NCI-H446 (cell line): ENCODE data around the gene ZNF215.
"Not testable (repeated sequence)": the region's sequence is repeated elsewhere in the genome, so short reads cannot be mapped to it uniquely, and the experiment has no call there.

Source experiments
- DNase-seq, 2 experiments: peaks; one replicate each; lab custom pipeline; 2025; lab: John Stamatoyannopoulos, UW

The ZNF215 gene

DNA sequence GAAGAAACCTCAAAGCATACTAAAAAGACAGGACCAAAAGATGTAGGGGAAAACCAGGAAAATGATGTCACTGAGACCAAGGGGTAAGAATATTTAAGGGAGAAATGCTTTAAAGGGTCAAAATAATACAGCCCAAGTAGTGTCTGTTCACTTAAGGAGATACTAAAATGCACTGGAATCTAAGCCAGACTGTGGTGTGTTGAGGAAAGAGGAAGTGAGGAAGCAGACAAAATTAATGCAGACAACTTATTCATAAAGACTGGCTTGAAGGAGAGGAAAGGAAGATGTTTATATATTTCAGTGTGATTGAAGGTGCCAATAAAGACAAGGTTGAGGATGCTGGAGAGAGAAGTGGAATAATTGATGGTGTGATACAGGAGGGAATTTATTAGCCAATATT, 15.7 kb downstream of the ZNF215 start:
- no peak for DNase-seq

DNA sequence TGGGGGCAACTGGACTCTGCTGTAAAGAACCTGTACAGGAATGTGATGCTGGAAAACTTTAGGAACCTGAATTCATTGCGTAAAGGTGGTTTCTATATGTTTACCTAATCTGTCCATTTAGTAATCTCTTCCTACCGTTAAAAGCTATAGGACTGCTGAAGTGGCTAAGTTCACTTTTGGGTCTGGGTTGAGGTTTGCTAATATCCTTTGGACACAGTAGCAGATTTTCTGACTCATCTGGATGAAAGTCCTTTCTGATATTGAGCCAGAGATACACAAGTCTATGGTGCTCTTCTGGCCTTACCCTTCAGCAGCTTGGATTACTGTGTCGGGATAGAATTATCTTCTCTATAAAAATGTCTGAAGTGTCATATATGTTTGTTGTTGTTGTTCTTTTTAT, 16.9 kb downstream of the ZNF215 start:
- no peak for DNase-seq

DNA sequence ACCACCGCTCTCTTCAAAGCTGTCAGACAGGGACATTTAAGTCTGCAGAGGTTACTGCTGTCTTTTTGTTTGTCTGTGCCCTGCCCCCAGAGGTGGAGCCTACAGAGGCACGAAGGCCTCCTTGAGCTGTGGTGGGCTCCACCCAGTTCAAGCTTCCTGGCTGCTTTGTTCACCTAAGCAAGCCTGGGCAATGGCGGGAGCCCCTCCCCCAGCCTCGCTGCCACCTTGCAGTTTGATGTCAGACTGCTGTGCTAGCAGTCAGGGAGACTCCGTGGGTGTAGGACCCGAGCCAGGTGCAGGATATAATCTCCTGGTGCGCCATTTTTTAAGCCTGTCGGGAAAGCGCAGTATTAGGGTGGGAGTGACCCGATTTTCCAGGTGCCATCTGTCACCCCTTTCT, 28.0 kb downstream of the ZNF215 start:
- DNase-seq, result not testable (repeated sequence)

DNA sequence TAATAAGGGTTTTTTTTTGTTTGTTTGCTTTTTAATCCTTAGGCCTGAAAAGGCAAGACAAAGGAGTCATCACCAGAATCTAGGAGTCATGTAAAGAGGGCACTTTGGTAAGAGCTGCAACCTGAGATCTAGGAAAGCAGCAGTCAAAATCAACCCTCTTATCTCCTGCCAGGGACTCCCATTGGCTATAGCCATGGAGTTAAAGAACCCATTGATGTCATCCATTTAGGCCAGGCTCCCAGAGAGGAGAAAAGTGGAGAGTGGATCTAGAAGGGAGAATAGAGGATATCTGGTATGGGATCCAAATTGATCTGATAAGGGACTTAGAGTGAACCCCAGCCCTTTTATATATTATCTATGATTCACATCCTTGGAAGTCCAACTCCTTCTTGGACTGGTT, 35.9 kb downstream of the ZNF215 start:
- DNase-seq, result no peak

DNA sequence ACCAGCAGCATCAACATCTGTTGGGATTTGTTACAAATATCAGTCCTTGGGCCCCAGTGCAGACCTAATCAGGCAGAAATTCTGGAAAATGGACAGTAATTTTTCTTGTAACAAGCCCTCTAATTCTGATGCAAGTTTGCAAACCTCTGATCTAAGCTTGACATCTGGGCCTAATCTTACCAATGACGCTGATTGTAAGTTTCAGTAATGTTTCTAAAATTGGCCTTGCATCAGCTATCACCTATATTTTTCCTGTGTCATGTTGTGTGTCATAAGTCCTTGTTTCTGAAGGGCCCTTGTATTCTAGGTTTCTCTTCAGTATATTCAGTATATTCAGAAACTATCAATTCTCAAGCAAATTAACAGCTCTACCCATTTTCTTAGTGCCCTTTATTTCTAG, 36.4 kb downstream of the ZNF215 start:
- DNase-seq, result no peak

DNA sequence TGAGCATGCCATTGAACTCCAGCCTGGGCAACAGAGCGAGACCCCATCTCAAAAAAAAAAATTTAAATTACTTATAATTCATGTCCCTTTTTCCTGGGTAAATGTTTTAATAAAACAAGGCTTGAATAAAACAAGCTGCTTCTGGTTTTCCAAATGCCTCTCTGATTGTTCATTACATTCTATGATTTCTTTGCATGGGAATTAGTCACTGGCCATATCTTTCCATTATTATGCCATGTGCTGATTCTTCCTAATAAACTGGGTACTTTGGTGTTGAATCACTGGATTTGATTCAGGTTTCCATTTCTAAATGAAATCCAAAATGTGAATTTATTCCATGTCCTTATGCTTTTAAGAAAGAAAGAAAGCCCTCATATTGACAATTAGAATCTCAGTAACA, 42.6 kb downstream of the ZNF215 start:
- no peak for DNase-seq

DNA sequence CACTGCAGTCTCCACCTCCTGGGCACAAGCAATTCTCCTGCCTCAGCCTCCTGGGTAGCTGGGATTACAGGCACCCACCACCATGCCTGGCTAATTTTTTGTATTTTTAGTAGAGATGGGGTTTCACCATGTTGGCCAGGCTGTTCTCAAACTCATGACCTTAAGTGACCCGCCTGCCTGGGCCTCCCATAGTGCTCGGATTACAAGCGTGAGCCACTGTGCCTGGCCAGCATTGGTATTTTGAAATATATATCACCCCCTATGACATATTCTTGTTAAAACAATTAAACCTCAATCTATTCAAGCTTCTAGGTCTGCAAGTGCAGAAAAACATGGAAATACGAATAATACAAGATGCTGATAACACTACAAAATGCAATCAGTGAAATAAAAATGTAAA, 43.6 kb downstream of the ZNF215 start:
- not testable (repeated sequence) for DNase-seq

DNA sequence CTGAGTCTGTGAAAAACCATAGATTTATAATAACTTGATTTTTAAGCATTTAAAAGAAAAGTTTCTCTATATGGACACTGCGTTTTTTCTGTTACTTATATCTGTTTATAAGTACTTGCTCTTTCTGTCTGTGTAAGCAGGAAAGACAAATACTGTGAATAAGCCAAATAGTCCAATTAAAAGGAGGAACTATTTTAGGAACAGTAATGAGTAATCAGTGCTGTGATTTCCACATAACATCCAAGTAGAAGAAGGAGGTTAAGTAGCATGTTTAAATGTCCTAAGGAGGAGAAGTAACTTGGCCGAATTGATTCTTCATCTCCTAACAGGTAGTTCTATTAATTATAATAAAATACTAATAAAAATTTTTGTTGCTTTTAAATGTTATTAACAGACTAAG, 53.1 kb downstream of the ZNF215 start:
- DNase-seq, result no peak

DNA sequence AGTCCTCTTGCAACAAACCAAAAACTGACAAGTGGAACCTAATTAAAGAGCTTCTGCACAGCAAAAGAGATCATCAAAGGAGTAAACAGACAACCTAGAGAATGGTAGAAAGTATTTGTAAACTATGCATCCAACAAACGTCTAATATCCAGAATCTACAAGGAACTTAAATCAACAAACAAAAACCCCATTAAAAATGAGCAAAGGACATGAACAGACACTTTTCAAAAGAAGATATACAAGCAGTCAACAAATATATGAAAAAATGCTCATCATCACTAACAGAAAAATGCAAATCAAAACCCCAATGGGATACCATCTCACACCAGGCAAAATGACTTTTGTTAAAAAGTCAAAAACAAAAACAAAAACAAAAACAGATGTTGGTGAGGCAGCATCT, 60.3 kb downstream of the ZNF215 start:
- no peak for DNase-seq

DNA sequence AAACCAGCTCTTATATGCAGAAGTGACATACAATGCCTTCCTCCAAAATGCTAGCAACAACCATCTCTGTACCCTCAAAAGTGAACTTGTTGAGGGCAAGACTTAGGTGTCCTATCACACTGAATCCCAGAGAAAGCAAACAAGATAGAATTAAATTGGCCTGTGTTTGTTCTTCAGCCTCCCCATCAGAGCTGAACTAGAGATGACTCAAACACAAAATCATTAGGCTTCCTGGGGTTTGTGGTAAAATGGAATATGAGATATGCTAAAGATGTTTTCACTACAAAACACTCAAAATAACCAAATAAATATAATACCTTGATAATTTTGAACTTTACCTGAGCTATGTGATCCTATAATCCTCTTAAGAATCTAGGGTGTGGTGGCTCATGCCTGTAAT, 62.3 kb downstream of the ZNF215 start:
- DNase-seq, result no peak

DNA sequence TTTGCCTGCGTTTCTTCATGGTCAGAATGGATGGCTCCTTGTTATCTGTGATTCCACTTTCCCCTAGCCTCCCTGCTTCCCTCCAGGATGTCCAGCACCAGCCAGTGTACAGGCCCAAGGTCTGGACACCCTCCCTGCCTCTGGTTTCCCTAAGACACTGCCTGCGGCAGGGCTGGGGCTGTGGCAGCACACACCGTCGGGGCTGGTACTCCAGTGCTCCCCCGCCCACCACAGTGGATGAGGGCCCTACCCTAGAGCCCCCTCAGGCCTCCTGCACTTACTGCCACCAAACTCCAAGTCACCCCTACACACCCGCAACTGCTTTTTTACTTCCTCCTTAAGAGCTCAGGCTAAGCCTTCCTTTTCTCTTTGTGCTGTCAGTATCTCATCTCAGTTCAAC, 65.0 kb downstream of the ZNF215 start:
- DNase-seq, result no peak

DNA sequence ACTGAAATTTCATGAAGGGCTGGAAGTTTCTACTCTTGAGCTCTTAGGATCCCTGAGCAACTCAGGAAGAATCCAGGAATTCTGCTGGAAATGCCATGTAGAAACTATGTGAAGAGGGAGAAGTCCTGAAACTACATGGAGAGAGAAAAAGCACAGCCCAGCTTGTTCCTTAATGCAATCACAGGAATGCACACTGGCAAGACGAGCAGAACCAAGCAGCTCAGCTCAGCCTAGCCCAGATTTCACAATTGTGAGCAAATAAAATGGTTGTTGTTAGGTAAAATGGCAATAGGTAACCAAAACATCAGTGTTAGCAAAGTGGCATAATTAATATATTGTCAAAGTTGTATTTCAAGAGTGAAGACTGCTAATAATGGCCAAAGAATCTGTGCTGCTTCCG, 65.8 kb downstream of the ZNF215 start:
- DNase-seq, result no peak

DNA sequence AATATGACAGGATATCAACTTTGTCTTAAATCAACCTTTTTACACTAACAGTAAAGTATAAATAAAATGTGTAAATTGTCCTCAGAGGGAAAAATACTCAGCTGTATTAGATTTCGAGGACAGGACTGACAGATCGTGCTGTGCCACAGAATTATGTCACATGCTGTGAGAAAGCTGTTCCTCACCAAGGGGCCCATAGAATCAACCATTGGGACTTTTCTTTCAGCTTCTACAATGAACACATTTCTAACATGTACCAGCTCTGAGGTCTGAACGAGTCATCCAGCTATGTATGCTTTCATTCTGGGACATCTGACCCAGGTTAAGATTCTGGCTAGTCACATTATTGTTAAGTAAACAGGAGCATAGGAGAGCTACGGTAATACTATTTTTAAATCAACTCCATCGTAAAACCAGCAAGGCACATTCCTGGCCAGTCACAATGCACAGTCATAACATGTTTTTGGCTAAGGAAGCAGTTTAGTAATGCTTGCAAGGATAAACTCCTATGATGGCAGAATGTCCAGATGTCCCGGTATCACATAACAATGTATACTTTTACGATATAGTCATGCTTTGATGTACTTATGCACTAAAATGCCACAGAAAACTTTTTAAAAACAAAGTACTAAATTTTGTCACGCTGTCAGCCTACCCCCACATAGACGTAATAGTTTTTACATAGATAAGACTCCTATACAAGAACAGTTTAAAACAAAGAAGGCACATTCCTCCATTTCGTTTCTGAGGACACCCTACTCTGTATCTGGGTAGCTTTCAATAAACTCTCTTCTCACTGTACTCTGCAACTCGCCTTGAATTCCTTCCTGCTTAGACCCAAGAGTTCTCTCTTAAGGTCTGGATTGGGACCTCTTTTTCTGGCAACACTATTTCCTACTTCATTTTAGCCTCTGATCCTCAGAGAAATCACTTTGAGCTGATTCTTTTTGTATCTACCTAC, 66.5 kb downstream of the ZNF215 start:
- no peak for DNase-seq

DNA sequence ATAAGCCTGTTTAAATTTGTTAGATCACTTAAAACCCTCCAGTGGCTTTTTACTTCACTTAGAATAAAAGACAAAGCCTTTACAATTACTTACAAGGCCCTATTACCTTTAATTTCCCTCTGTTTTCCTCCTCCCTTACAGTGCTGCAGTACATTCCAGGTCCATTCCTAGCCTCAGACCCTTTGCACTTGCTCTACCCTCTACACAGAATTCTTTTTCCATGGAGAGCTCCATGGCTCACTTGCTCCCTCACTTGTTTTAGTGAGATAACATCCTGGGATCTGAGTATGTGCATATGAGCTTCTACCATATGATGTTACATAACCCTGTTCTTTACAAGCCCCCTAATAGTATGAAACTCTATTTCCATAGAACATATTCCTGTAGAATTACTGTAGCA, 69.5 kb downstream of the ZNF215 start:
- DNase-seq, result no peak

DNA sequence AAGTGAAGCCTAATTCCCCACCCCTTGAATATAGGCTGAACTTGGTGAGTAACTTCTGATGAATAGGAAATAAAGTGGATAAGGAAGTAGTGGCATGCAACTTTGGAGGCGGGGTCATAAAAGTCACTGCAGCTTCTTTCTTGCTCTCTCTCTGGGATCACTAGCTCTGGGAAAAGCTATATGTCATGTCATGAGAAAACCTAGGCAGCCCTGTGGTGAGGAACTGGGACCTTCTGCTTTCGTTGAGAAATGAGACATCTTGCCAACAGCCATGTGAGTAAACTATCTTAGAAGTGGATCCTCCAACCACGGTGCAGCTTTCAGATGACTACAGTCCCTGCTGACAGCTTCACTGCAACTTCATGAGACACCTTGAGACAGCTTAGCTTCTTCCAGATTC, 78.3 kb downstream of the ZNF215 start:
- DNase-seq, result no peak
